ENCODE data around the gene PHKA1. TPM values are rescaled to one million over a fixed set of nuclear protein-coding genes. Genes with fewer than 3 reads are reported as not detected.

The PHKA1 gene
- 25.5 to 33.2 TPM (median 29.5 TPM) in 5 replicates for total RNA-seq (2022; extraction: Qiagen RNA extraction)

GRCh38 chrX:72713599-72714477, at the start of gene PHKA1:
PHKA1 (minus strand) TSS chrX:72714306; CDS start chrX:72713880, 426 bp downstream.

GRCh38 chrX:72572248-72573157, 141.6 kb downstream of the PHKA1 start, which contains the start of gene HDAC8:
HDAC8 (minus strand) TSS chrX:72572843; CDS start chrX:72572761, 82 bp downstream.

Other genes with a start within 250 kb of the PHKA1 start
- gene HDAC8, start 141.5 kb downstream of the PHKA1 start, total RNA-seq (2022; extraction: Qiagen RNA extraction): 26.2 to 30.1 TPM (median 27.9 TPM) in 5 replicates
- not detected in 5 replicates for gene DMRTC1B, start 62.6 kb upstream of the PHKA1 start, total RNA-seq (2022; extraction: Qiagen RNA extraction)
- gene FAM236B, start 68.4 kb upstream of the PHKA1 start, total RNA-seq (2022; extraction: Qiagen RNA extraction): not detected in 5 replicates
- gene FAM236D, start 93.9 kb upstream of the PHKA1 start, total RNA-seq (2022; extraction: Qiagen RNA extraction): not detected in 5 replicates
- gene FAM236C, start 198.3 kb upstream of the PHKA1 start, total RNA-seq (2022; extraction: Qiagen RNA extraction): not detected in 5 replicates
- not detected in 5 replicates for gene FAM236A, start 223.9 kb upstream of the PHKA1 start, total RNA-seq (2022; extraction: Qiagen RNA extraction)
- 0.17 TPM in 1 of 5 replicates, not detected in the others for gene DMRTC1, start 229.5 kb upstream of the PHKA1 start, total RNA-seq (2022; extraction: Qiagen RNA extraction)

All from A549 treated with Hydrocortisone at 1 μM for 4 hours (cell line).